IPS DF 4.7 (cell line): ENCODE data around the gene DNAH8.
"Not testable (repeated sequence)": the region's sequence is repeated elsewhere in the genome, so short reads cannot be mapped to it uniquely, and the experiment has no call there.

Experiments used
- DNase-seq: peaks from one replicate; pipeline ENCODE4 v3.0.0-alpha.2; 2013; ENCODE audit warnings: low spot score; ENCODE audit errors: extremely low read depth

DNAH8 gene

GRCh38 chr6:38697846-38698245, 17.3 kb upstream of the DNAH8 start:
- DNase-seq, result no peak

DNA sequence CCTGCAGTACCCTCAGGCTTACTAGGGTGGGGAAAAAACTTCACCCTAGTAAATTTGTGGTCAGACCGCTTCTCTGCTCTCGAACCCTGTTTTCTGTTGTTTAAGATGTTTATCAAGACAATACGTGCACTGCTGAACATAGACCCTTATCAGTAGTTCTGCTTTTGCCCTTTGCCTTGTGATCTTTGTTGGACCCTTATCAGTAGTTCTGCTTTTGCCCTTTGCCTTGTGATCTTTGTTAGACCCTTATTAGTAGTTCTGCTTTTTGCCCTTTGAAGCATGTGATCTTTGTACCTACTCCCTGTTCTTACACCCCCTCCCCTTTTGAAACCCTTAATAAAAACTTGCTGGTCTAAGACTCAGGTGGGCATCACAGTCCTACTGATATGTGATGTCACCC, 15.4 kb upstream of the DNAH8 start:
- DNase-seq, result not testable (repeated sequence)

DNA sequence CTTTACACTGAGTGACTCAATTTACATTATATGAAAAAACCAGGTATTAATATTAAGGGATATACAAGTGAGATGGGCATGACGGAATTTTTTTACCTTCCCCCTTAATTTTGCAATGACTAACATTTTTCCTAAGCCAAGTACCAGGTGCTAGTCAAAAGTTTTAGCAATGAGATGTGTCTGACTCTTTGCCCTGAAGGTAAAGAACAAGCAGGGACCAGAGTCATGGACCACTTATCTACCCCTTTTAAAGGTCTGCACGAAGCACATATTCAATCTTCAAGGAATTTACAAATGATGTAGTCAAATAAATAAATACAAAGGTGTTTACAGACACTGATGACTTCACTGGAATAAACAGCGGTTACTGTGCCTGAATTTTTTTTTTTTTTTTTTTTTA, 13.6 kb upstream of the DNAH8 start:
- no peak for DNase-seq

DNA sequence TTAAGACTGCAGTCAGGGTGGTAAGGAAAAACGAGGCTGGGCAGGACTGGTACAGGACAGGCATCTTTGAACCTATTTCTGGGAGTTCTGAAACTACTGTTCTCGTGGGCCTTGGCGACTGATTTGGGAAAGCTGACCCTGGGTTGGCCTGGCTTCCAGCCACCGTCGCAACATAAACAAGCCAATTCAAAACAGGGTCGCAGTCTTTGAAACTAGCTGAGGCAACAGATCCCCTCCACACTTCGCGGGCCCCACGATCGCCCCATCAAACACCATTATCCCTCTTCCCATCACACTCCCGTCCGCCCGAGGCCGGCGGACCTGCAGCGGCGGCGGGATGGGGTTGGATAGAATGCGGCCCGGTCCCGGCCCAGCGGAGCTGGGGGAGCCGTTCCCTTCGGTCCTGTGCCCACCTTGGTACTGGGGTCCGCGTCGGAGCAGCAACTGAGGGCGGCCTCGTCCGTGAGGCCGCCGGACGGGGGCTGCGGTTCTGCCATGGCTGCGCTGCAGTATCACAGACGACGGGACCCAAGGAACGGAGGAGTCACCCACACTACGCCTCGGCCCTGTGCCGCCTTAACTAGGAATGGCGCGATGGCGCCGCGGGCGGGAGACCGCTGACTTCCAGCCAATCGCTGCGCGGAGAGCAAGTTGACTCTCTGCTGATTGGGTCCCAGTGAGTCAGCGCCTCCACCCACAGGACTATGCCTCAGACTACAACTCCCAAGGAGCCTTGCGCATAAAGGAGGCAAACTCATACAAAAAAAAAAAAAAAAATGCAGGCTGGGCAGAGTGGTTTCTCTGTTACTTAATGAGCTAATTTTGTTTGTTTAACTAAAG, 12.3 kb upstream of the DNAH8 start, which contains the start of gene GLO1:
TSS of gene GLO1 (minus strand) at position 588 of the 840 bp plus-strand sequence. CDS start at position 497, 91 bp downstream.
- DNase-seq, result peak; percentile 96

DNA sequence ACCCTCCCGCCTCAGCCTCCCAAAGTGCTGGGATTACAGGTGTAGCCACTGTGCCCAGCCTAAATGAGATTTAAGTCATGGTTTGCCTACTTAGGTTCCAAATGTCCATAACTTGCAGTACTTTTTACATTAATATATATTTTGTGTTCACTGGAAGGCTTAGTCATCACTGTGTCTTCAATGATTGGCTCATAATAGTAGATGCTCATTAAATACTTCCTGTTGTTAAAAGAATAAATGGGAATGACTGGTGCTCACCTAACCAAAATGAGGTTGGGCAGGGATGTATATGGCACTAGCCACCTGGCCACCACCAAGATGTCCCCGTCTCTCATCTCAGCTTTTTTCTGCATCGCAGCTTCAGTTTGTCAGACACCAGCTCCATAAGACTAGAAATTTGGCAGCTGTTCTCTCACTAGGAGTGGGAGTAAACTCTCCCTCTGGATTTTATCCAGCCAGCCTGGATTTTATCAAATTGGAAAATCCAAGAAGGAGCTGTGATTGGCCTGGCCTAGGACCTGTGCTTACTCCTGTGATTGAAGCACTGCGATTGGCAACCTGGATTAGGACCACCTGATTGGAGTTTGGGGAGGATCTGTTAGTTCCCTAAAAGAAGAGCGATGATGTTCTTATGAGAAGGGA, 11.0 kb upstream of the DNAH8 start:
- DNase-seq, result no peak

DNA sequence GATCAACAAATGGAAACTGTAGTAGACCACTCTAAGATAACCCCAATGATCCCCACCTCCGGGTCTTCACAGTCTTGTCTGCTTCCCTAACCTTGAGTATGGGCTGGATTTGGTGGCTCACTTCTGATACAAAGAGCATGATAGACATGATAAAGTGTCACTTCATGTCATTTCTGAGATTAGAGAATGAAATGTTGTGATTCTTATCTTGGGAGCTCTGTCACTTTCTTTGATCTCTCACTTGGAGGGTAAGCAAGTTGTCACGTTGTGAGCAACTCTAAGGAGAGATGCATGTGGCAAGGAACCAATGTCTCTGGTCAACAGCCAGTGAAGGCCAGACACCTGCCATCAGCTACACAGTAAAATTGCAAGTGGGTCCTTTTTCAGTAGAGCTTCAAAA, 9.2 kb upstream of the DNAH8 start:
- no peak for DNase-seq

- no peak for DNase-seq
Observed at GRCh38 chr6:38708496-38708895, 6.6 kb upstream of the DNAH8 start.

GRCh38 chr6:38713812-38714211, 1.3 kb upstream of the DNAH8 start:
- DNase-seq, result no peak

GRCh38 chr6:38714239-38715015, 684 bp upstream of the DNAH8 start:
- DNase-seq, result no peak

DNA sequence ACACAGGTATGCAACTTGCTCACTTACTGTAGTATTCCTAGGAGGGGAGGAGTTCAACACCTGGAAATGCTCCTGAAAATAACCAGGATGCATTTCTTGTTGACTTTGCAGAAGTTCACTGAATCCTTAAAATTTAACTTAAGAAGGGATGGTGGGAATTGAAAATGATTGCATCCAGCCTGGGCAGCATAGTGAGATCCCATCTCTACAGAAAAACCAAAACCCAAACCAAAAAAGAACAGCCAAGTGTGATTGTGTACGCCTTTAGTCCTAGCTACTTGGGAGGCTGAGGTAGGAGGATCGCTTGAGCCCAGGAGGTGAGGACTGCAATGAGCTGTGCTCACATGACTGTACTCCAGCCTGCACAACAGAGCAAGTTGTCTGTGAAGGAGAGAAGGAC, 1.7 kb downstream of the DNAH8 start:
- DNase-seq, result no peak

GRCh38 chr6:38719358-38719757, 4.2 kb downstream of the DNAH8 start:
- DNase-seq, result no peak

GRCh38 chr6:38720295-38720694, 5.2 kb downstream of the DNAH8 start:
- no peak for DNase-seq

GRCh38 chr6:38722038-38722437, 6.9 kb downstream of the DNAH8 start:
- no peak for DNase-seq

GRCh38 chr6:38722727-38723334, 7.7 kb downstream of the DNAH8 start:
- DNase-seq, result no peak

GRCh38 chr6:38723783-38724182, 8.7 kb downstream of the DNAH8 start:
- DNase-seq, result no peak

DNA sequence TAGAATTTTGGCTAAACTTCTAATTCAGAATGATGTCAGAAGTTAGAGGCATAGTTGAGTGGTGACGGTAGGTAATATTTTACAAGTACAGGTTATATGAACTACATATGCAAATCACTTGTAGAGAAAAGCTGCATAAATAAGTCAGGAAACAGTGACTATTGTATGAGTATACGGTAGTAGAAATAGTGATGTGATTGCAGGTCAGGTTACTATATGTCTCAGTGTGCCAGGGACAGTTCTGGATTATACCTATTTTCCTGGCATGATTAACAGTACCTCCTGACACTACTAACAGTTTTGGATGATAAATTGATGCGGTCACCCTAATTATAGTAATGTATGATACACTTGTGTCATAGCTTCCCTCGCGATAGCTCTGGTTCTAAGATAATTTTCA, 9.2 kb downstream of the DNAH8 start:
- DNase-seq, result no peak

DNA sequence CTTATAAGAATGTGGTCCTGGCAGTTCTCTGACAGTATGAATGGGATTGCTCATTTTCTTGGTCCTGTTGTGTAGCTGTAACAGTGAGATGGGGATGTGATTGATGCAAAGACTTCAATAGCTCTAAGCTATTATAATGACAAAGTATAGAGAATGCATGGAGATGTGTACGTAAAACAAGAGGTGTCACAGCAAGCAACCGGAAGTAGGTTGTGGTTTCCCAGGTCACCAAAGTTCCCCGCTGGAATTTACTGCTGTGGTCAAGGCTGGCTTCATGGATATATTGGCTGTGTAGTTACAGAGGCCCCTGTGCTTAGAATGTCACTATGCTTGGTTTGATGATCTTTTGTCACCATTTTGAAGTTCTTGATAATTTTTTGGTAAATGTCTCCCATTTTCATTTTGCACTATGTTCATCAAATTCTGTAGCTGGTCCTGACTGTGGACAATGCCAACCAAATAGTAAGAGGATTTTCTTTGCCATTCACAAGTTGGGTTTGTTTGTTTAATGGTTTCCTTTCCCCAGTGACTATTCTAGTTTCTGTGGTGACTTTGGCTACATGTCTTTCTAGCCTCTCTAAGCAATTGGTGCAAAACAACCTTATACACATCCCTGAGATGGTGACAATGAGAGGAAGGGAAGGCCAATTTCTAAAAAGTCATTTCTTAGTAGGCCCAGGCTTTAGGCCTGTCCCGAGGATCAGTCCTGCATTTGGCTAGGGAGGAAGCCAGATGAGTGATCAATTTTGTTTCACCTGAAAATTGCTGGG, 10.5 kb downstream of the DNAH8 start:
- no peak for DNase-seq

- no peak for DNase-seq
Observed at GRCh38 chr6:38728203-38728602, 13.1 kb downstream of the DNAH8 start.

DNA sequence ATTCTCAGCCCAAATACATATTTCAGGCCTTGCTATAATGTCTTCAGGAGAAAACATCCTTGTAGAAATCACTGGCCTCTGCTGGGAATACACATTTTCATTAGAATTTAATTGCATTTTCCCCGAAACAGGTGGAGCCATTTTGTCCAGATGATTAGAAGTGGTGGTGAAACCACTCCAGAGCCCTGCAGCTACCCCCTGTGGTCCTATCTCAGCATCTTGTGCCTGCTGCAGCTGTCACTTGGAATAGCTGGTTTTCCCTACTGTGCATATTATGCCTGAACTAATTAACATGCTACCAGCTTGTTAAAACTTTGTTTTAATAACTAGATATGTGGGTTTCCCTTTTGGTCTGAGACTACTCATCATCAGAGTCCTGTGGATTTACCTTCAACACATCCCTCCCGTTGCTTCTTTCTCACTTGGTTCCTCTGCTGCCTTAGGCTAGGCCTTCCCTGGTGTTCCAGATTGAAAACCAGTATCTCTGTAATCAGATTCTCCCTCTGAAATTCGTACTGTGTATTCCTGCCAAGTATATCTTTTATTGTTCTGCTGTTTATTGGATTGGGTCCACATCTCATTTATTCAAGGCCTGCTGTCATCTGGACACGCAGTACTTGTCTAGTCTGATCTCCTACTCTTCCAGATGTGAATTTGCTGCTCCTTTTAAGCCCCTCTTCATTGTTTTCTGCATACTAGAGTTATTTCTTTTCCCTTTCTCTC, 15.2 kb downstream of the DNAH8 start:
- no peak for DNase-seq

DNA sequence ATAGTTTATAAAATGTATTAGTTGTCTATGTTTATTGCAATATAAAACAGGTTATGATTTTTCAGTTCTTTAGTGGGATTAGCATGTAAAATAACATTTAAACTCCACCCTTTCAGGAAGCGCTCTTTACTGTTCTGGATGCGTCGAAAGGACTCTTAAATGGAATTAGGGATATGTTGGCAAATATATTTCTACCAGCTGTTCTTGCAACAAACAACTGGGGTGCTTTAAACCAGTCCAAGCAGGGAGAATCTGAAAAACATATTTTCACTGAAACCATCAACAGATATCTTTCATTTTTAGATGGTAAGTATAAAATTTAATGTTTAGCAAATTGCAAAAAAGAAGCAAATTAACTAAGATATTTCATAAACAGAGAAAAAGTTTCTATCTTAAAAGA, 21.8 kb downstream of the DNAH8 start:
- DNase-seq, result no peak
